ENCODE results near the gene B4GALT1. TPM values are rescaled to one million over a fixed set of nuclear protein-coding genes. Genes with fewer than 3 reads are reported as not detected.

The B4GALT1 gene
- total and polyA plus RNA-seq, 2 of the 8 experiments (the other 6 are each of a cell fraction or from before 2014, with no cell fraction given), result 12.8 to 18.2 TPM

- TF ChIP-seq CHD7 (IDR thresholded peaks at IDR 0.05; ENCODE audit: insufficient replicate concordance, low read length), result no peak
- no peak for TF ChIP-seq BCL11A (IDR thresholded peaks at IDR 0.05; ENCODE audit: low read depth in 2 of 2, low read length in 2 of 2)
- TF ChIP-seq RFX5 (IDR thresholded peaks at IDR 0.05; ENCODE audit: borderline replicate concordance, low read depth, low read length), result no peak
- no peak for TF ChIP-seq SAP30 (IDR thresholded peaks at IDR 0.05; ENCODE audit: insufficient read depth, insufficient replicate concordance, low read length)
- no peak for TF ChIP-seq SIX5 (IDR thresholded peaks at IDR 0.05; ENCODE audit: low read depth, low read length)
- TF ChIP-seq BACH1 (IDR thresholded peaks at IDR 0.05; ENCODE audit: low read length), result no peak
These were observed 55.0 kb downstream of the B4GALT1 start (continued) for GRCh38 chr9:33112094-33112493.
